D341Med (cell line): ENCODE data around the gene NT5DC1.
A peak's percentile ranks its signal among the peaks of the same experiment; 100 is the strongest.

Experiments
- DNase-seq: peaks from one replicate; pipeline ENCODE4 v3.0.0; 2012; ENCODE audit warnings: low spot score

Gene NT5DC1

DNA sequence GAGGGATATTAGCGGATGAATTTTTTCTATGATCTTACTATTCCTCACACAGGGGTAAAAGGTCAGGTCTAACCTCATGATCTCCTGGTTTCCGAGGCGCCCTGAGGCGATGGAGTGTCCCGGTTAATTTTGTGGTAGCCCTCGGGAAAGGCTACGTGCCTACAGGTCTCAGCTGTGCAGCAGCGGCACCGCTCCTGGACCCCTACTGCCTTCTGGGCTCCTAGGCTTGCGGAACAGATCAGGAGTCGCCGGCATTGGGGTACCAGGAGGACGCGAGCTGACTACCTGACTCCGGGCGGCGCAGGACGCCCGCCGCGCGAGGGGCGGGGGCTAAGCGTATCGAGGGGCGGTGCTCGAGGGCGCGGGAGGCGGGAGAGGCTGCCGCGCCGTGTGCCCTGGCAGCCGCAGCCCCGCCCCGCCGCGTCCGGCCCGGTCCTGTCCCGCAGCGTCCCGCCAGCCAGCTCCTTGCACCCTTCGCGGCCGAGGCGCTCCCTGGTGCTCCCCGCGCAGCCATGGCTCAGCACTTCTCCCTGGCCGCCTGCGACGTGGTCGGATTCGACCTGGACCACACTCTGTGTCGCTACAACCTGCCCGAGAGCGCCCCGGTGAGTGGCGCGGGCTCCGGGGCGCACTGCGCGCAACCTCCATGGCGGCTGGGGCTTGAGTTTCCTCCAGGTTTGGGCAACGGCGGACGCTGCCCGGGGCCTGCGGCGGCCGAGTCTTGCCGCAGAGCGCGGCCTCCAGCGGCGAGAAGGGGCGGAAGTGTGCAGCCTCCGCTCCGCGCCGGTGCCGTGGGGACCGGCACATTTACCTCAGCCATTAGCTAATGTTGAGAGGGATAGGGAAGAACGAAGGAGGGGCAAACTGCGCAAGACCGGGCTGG lies at the start of gene NT5DC1:
Gene NT5DC1, plus strand, starts transcription at position 435 of the 883 bp plus-strand sequence. Its CDS starts 78 bp downstream, at position 513.
- peak; percentile 94 for DNase-seq

DNA sequence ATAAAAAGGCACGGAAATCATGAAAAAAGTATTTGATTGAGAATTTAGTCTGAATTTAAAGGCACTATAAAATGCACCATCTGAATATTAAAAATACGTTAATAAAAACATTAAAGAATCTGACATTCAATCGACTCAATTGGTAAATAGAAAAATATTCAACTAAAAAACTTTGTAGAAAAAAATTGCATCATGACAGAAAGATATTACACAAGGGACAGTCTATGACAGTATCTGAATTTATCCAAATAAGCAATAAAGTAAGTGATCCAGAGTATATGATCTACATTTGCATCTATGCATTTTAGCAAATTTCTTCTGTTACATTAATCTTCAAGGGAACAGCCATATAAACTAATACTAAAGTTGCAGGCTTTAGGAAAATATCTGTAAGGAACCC lies 49.4 kb upstream of the NT5DC1 start:
- DNase-seq: no peak

DNA sequence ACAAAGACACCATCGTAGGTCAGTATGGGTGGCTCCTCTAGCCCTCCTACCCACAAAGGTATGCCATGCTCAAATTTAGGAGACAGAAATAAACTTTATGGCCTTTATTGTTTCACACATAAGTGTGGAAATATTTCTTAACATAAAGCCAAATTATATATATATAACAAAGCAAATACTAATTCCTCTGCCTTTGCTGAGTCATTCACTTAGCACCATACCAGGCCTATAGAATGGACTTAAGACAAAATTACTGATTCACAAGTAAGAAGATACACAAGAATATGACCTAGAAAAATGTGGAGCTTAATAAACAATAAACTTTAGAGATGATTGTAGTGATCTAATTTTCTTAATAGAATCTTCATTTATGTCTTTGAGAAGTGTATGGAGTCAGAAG lies 45.1 kb upstream of the NT5DC1 start:
- DNase-seq: no peak

DNA sequence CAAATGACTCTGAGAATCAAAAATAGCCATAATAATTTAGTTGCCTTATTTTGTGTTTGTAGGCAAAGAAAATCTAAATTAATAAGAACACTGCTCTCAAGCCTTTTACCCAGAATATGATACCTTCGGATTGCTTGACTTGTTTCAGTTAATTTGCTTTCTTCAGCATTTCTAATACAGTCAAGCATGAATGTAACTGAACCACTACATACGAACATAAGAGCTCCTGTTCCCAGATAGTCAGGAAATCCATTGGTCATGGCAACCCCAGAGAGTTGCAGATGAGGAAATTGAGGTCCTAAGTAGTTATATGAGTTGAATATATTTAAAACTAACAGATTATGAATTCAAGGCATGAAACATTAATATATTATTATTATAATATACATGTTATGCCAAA lies 42.9 kb upstream of the NT5DC1 start:
- no peak for DNase-seq

DNA sequence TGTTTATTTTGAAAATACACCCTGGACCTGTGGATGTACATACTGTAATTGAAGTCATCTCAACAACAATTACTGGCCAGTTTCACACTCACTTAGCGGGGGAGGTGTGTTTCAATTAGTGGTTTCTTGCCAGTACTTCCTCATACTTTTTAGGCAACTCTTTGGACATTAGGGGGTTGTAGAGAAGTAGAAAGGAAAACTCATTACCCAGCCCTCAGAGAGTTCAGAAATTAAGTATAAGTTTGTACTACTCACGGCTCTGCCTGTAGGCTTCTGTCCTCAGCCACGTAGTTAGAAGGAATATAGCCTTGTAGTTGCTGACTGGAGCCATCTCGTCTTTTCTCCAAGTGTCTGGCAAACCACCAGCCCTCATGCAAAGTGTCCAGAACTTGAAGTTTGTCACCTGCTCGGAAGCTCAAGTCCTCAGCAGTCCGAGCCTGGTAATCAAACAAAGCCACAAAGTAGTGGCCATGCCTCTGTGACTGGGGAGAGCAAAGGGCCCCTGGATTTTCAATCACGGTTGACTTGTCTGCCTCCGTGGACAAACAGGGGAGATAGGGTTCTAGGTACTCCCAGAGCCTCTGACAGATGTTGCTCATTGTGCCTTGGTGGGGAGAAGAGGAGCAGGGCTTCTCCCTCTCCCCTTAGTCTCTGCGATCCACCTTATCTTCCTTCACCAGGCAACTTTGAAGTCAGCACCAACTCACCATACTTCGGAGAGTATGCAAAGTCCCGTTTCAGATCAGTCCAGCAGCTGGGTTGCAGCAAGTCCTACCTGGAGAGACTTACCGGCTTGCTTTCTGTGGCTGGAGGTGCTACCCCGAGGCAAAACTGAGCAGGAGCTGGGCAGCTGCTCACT lies 40.7 kb upstream of the NT5DC1 start:
- DNase-seq: no peak

DNA sequence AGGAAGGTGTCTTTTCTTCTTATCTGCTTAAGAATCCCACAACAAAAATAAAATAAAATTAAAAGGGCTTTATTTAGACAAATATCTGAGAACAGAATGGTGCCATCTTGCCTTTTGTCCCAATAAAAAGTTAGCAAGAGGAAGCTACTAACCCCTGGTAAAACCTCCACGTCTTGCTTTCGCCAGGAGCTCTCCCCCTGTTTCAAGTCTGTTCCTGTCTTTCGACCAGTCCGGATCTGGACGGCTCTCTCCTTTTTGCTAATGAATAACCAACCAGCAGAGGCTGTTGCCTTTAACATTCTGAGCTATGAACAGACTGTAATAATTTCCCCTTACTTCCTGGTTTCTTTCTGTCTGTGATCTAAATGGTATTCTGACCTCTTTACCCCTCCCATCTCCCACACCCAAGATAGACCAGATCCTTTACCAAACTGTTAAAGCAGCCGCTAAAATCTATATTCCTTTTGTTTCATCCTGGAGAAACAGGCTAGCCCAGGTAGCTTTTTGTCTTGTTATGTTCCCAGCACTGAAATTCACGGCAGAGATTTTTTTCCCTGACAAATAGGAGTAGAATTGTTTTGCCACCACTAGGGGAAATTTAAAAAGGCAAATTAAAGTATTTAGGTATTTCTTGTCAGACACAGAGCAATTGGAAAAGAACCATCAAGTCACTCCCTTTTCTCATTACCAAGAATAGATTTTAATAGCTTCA lies 39.9 kb upstream of the NT5DC1 start, which contains the start of gene FRK:
Gene FRK, minus strand, starts transcription at position 320 of the 712 bp plus-strand sequence. CDS start 580 bp downstream, outside the sequence.
- DNase-seq: no peak

DNA sequence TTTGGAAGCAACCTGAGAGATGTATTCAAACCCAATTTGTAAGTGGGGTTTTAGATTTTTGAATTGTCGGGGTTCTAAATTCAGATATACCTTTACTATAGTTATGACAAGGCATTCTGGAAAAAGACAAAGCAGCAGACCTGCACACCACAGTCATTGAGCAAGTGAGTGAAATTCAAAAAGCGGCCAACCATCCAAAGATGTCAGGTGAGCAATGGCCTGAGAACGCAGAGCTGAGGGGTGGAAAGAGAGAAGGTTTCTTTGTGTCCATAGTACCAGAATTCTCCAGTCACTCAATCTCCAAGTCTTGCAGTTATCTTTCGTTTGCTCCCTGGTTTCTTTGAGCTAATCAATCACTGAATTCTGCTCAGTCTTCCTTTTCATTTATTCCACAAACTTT lies 38.2 kb upstream of the NT5DC1 start:
- no peak for DNase-seq

DNA sequence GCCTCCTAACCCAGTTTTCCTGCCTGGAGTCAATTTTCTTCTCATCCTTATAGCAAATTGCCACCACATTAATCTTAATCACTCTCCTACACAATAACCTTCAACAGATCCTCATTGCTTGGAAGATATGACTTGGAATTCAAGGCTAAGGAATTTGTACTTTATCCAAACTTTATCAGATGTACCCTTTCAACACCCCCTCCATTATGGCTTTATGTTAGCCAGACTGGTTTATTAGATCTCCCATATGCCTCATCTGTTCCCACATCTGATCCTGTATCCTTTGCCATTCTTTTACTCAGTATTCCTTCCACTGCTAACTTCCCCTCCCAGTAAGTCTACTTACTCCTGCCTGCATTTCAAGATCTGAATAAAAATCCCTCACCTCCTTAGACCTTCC lies 36.0 kb upstream of the NT5DC1 start:
- no peak for DNase-seq

DNA sequence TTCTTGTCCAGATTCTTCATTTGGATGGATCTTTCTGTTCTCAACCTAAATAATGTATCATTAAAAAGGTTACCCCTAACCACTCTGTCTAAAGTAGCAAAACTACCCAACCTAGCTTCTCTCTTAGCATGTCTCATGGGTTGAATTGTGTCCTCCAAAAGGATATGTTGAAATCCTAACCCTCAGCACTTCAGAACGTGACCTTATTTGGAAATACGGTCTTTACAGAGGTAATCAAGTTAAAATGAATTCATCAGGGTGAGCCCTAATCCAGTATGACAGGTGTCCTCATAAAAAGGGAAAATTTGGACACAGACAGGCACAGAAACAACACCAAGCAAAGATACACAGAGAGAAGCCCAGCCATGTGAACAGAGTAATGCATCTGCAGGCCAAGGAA lies 33.9 kb upstream of the NT5DC1 start:
- DNase-seq: no peak

DNA sequence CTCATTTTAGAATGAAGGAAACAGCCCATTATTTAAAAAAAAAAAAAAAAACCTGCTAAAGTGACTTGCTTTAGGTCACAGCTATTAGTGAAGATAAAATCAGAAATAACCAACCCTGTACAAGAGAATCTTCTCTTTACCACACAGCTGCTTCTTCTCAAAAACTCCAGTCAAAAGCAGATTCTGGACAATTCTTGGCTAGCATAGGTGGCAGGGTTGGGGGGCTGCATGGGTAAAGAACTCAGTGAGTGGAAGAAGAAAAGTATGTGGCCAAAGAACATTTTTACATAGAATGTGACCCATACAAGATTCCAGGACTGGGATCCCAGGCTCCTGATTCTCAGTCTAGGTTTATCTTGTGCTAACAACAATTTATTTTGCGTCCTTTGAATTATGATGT lies 30.6 kb upstream of the NT5DC1 start:
- no peak for DNase-seq

DNA sequence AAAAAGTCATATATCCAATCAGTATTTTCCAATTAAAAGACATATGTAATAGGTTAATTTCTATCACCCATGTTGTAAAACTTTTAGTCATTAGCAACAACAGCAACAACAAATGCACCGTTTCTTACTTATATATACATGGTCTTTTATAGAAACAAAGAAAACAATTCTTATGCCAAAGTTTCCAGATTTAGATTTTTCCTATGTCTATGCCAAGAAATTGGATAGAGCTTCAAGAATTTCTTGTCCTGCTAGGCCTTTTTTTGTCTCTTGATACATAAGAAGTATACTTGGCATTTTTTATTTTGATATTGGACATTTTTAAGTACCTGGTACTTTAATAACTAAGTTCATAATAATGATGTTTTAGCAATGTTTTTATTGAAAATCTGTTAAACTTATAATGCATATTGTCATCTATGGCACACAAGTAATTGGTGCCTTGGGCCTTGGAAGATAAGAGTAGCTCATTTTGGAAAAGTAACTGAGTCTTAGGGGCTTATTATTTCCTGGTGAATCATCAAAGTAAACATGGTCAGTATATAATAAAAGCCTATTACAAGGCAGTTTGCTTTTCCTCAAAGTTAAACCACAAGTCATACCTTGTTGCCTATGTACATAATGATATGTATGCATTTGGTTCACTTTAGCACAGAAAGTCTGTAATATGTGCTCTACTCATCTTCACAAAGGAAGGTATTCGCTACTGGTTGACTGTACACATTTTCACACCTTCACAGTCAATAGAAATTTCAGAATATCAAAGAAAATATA lies 29.9 kb upstream of the NT5DC1 start:
- no peak for DNase-seq

DNA sequence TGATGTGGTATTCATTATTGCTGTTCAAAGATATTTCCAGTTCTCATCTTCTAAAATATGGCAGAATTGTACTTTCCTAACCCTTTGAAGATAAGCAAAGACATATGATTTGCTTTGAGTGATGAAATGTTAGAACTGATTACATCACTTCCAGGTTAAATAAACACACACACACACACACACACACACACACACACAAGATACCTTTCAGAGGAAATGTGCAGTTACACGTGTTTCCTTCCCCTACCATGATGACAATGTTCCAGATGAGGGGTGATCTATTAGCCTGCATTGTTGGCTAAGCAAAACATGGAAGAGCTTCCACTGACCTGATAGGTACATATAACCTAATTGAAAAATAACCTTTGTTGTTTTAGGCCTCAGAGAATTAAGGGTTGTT lies 28.3 kb upstream of the NT5DC1 start:
- no peak for DNase-seq

DNA sequence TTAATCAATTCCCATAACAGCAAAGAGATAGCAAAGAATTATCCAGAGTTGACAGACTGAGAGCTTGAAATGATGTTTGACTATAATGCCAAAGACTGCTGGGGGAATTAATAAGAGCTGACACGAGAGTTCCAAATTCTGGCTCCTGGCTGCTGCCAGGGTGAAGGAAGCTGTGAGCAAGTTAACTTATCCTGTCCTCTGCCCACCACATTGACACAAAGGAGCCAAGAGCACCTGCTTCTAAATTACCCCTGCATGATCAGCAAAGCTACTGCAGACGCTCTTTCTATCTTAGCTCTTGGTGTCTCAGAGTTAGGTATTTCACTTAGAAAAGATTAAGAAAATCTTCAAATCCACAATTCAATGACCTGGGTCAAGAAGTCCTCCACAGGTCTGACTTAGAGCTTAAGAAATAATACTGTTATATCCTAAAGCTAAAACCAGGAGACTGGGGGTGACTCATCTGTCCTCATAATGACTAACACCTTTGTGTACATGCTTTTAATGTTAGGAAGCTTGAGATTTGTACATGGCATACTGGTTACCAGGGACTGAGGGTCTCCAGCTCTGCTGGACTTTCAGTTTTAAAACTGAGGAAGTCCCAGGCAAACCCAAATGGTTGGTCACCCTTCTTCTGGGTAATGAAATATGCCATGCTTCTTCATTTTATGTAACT lies 26.8 kb upstream of the NT5DC1 start:
- no peak for DNase-seq

DNA sequence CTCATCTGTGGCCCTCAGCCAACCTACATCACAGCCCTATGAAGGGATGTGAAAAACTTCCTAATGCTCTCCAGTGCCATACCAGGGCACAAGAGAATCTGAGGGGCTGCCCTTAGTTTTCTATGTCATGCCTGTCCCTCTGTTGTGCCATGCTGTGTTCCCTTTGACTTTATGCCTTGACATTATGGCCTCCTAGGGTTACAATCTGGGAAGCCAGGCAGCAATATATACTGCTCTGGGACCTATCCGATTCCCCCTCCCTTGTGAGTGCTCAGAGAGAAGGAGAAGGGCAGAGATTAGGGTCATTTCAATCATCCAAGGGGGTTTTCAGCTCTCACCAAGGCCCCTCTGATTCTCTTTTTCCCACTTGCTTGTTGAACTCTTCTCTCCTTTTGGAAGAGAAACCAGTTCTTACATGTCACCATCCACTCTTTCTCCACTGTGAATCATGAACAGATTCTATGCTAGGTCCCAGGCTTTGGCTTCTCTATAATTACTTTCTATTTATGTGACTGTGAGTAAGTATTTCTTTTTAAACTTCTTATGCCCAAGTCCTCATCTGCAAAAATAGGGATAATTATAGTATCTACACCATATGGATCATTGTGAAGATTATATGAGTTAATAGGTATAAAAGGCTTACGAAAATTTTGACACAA lies 25.8 kb upstream of the NT5DC1 start:
- DNase-seq: no peak

DNA sequence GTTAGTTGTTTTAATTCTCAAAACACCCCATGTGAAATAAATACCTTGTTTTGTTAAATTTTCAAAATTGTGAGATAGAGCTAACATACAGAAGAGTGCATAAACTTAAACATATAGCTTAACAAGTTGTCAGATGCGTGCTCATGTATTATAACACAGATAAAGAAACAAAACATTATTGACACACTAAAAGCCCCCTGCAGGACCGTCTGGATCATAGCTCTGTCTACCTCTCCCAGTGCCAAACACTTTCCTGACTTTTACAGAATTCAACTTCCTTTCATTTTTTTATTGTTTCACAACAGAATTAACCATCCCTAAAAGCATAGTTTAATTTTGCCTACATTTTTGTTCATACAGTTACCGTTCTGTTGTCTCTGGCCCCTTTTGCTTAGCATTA lies 22.1 kb upstream of the NT5DC1 start:
- no peak for DNase-seq

DNA sequence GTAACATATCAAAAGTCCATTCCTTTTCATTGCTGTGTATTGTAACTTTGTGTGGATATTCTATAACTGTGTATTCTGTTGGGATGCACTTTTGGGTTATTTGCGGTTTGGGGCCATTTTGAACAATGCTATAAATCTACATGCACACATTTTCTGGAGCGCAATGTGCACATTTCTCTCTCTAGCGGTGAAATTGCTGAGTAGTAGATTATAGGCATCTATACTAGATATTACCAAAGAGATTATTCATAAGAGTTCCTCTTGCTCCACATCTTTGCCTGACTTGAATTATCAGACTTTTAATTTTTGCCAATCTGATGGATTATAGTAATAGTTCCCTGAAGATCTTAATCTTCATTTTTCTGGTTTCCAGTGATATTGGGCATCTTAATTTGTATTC lies 21.7 kb upstream of the NT5DC1 start:
- DNase-seq: no peak

DNA sequence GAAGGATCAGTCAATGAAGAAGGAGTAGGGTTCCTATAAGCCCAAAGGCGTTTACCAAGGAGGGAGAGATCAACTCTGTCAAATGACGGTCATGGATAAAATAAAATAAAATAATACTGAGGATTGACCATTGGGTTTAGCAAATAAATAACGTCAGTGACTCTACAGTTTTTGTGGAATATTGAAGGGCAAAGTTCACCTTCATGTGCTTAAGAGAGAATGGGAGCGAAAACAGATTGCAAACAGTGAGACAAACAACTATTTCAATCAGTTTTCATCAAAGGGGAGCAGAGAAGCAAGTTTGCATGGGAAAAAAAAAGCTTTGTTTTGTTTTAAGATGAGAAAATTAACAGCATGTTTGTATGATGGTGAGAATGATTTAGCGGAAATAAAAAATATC lies 17.6 kb upstream of the NT5DC1 start:
- no peak for DNase-seq

DNA sequence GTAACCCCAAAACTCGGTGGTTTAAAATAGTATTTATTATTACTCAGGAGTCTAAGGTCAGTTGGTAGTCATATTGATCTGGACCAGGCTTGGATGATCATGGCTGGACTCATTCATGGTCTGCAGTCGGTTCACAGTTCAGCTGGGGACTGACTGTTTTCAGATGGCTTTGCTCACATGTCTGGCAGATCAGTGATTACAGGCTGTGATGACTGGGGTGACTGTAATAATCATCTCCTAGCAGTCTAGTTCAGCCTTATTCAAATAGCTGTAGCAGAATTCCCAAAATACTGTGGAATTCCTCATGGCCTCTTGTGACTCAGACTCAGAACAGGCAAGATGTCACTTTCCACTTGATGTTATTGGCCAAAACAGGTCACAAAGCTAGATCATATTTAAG lies 16.4 kb upstream of the NT5DC1 start:
- no peak for DNase-seq

DNA sequence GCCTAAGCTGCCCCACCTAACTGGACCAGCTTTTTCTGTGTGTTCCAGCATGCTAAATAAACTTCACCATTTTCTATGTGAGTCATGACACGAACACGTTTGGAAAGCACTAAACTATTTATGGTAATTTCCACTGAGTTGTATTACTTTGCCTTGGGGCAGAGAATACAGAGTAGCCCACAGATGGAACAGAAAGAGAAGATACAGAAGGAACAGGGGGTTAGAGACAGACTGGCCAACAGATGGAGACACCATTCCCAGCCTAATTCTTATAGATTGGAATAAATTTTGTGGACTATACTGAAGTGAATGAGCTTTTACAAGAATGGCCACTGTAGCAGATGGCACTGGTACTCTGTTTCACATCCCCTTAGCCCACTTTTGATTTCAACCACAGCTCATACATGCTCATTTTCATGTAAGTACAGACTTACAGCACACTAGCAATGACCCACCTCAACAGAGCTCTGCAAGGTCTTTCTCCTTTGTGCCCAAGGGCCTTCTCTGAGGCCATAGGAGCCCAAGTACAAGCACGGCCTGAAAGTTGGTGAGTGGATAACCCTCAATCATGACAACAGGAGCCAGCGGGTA lies 13.1 kb upstream of the NT5DC1 start:
- DNase-seq: no peak

DNA sequence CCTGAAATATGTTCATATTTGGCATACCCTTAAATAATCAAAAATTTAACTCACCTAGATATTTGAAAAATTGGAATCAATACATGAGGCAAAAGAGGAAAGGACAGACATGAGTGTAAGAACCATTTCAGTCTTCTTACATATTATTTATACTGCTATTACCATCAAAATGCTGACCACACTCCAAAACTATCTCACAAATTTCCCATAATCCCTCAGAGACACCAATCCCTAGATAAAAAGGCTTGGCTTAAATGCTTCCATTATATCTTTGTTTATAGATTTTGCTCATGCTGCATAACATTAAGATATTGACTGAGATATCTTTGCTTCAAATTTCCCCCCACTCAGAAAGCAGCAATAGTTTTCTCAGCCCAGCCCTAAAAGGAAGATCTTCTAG lies 11.7 kb upstream of the NT5DC1 start:
- no peak for DNase-seq
